CD14-positive monocyte (primary cell): ENCODE data around the gene PCID2. TPM values are rescaled to one million over a fixed set of nuclear protein-coding genes. Genes with fewer than 3 reads are reported as not detected.
A peak's percentile ranks its signal among the peaks of the same experiment; 100 is the strongest.

Experiments used
- DNase-seq, 3 donors: peaks; one replicate each; pipeline ENCODE4 v3.0.0-alpha.2; 2011 to 2022
- H2AFZ ChIP-seq: 2 replicates; pipeline ENCODE4 v1.6.0; 2012; ENCODE audit warnings: mild to moderate bottlenecking, low read depth, low read length, inconsistent platforms; ENCODE audit not compliant: insufficient read depth, poor library complexity, severe bottlenecking
- H3K27ac ChIP-seq, 2 donors: 1 replicate in 1 of 2; 2 replicates in 1 of 2; pipeline ENCODE4 v1.5.1; 2012 to 2013; ENCODE audit warnings: low read length in 2 of 2, control low read depth in 1 of 2, inconsistent platforms in 1 of 2, low read depth in 1 of 2, mild to moderate bottlenecking in 1 of 2
- H3K27me3 ChIP-seq, 2 donors: one replicate each; pipeline versions ENCODE4 v1.6.0 to v1.6.1; 2011 to 2013; ENCODE audit warnings: low read length in 2 of 2; ENCODE audit not compliant: control insufficient read depth in 2 of 2, insufficient read depth in 2 of 2
- H3K36me3 ChIP-seq, 2 donors: replicated peaks in 1 of 2; 1 replicate in 1 of 2; 2 replicates in 1 of 2; pipeline versions ENCODE4 v1.5.1 to v1.6.1; 2012 to 2013; ENCODE audit warnings: low read length in 2 of 2, control low read depth in 1 of 2, inconsistent platforms in 1 of 2, mild to moderate bottlenecking in 1 of 2; ENCODE audit not compliant: insufficient read depth in 2 of 2, control insufficient read depth in 1 of 2
- H3K4me1 ChIP-seq, 2 donors: 1 replicate in 1 of 2; 2 replicates in 1 of 2; pipeline versions ENCODE4 v1.5.1 to v1.6.1; 2012 to 2013; ENCODE audit warnings: low read length in 2 of 2, control low read depth in 1 of 2, inconsistent platforms in 1 of 2, mild to moderate bottlenecking in 1 of 2, moderate library complexity in 1 of 2; ENCODE audit not compliant: insufficient read depth in 2 of 2, control insufficient read depth in 1 of 2
- H3K4me2 ChIP-seq: replicated peaks from 2 replicates; pipeline ENCODE3; 2012; ENCODE audit warnings: low read length, moderate library complexity, mild to moderate bottlenecking; ENCODE audit not compliant: poor library complexity, severe bottlenecking; ENCODE audit errors: extremely low read depth
- H3K4me3 ChIP-seq, 3 experiments: fragments of 200-600 bp in 1 of 3; sonication (generic) in 1 of 3; replicated peaks in 1 of 3; 1 replicate in 2 of 3; 2 replicates in 1 of 3; pipeline ENCODE4 v1.5.1; 2011 to 2013; ENCODE audit warnings: low read length in 3 of 3, mild to moderate bottlenecking in 3 of 3, control low read depth in 2 of 3, low read depth in 2 of 3, inconsistent platforms in 1 of 3, moderate library complexity in 1 of 3
- H3K79me2 ChIP-seq: 2 replicates; pipeline ENCODE4 v1.6.0; 2012; ENCODE audit warnings: mild to moderate bottlenecking, control low read depth, inconsistent platforms, low read length, moderate library complexity; ENCODE audit not compliant: insufficient read depth
- H3K9ac ChIP-seq: 2 replicates; pipeline ENCODE4 v1.6.0; 2017; ENCODE audit warnings: low read length, mild to moderate bottlenecking; ENCODE audit not compliant: insufficient read depth, poor library complexity, severe bottlenecking
- H3K9me3 ChIP-seq, 2 donors: replicated peaks in 1 of 2; 1 replicate in 1 of 2; 2 replicates in 1 of 2; pipeline versions ENCODE4 v1.5.1 to v1.6.1; 2012 to 2013; ENCODE audit warnings: low read length in 2 of 2, control low read depth in 1 of 2; ENCODE audit not compliant: control insufficient read depth in 1 of 2, insufficient read depth in 1 of 2
- H4K20me1 ChIP-seq: 2 replicates; pipeline ENCODE4 v1.6.0; 2012; ENCODE audit warnings: mild to moderate bottlenecking, low read length, control low read depth, moderate library complexity; ENCODE audit not compliant: insufficient read depth
- H3K27ac Mint-ChIP-seq, 7 donors: one replicate each; pipeline ENCODE4 v1.8.0; 2020; ENCODE audit warnings: mild to moderate bottlenecking in 7 of 7, mixed read lengths in 7 of 7, moderate library complexity in 6 of 7, inconsistent platforms in 2 of 7
- H3K27me3 Mint-ChIP-seq, 3 donors: one replicate each; pipeline ENCODE4 v1.8.0; 2021 to 2022; ENCODE audit warnings: low read depth in 3 of 3, mild to moderate bottlenecking in 3 of 3, mixed read lengths in 3 of 3, moderate library complexity in 3 of 3, inconsistent platforms in 1 of 3
- H3K36me3 Mint-ChIP-seq, 2 donors: one replicate each; pipeline ENCODE4 v1.8.0; 2020; ENCODE audit warnings: mixed read lengths in 2 of 2, inconsistent platforms in 1 of 2, mild to moderate bottlenecking in 1 of 2
- H3K4me1 Mint-ChIP-seq: one replicate; pipeline ENCODE4 v1.8.0; 2020; ENCODE audit warnings: mild to moderate bottlenecking, mixed read lengths
- H3K4me3 Mint-ChIP-seq, 2 donors: one replicate each; pipeline ENCODE4 v1.8.0; 2020; ENCODE audit warnings: mild to moderate bottlenecking in 2 of 2, mixed read lengths in 2 of 2, moderate library complexity in 1 of 2
- H3K9me3 Mint-ChIP-seq, 7 donors: one replicate each; pipeline ENCODE4 v1.8.0; 2020 to 2022; ENCODE audit warnings: mixed read lengths in 7 of 7, mild to moderate bottlenecking in 6 of 7, moderate library complexity in 6 of 7, inconsistent platforms in 2 of 7
- CTCF ChIP-seq: fragments of 200-600 bp; IDR thresholded peaks from one replicate; pipeline ENCODE4 v1.8.0; 2022; ENCODE audit warnings: antibody characterized with exemption, mild to moderate bottlenecking
- WGBS: methylation state at CpG from one replicate; pipeline ENCODE4 v1.1.5; 2013; ENCODE audit warnings: missing lambda C conversion rate; ENCODE audit not compliant: insufficient coverage; 5-methylcytosine and 5-hydroxymethylcytosine counted together
- intact Hi-C, 2 donors: fragments of 100-400 bp; cut with micrococcal nuclease; formaldehyde crosslinking; loops; one replicate each; pipeline versions ENCODE4 v1.15.0 to v1.15.1; 2023
- polyA plus RNA-seq, 3 donors: library from polyadenylated mRNA; depleted of rRNA in 1 of 3; unstranded in 2 of 3; stranded (reverse) in 1 of 3; fragments of 300-500 nt in 2 of 3; fragments of >200 nt in 1 of 3; fragmentation: Illumina TruSeq in 2 of 3; gene quantifications; 1 replicate in 2 of 3; 2 replicates in 1 of 3; pipeline ENCODE4 v1.2.3, GENCODE V29; 2012 to 2021

Gene PCID2
- polyA plus RNA-seq, 3 donors = 31.5 to 39.8 (median 34.2) TPM

DNA sequence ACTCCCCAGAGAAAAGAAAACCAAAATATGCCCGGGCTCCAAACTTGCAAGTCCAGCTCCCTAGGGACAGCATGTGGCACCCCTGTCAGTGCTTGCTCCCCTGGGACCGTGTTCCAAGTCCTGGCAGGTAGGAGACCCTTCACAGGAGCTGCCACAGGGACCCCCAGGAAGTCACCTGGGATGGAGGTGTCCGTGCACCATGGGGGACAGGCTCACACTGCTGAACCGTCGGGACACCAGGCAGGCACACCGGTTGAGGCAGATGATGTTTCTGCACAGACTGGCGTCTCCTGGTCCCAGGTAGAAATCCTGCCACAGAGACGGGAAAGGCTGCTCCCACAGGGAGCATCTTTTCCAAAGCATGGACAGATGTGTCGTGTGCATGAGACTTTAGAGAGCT is 61.7 kb downstream of the PCID2 start:
- 98% methylated on average over 8 of the region's 9 CpGs for whole genome bisulfite sequencing

GRCh38 chr13:113145911-113146598 is 62.4 kb downstream of the PCID2 start:
- no peaks in the 10 kb centered on the region for H3K4me1 ChIP-seq
- Mint-ChIP-seq H3K4me3 (no peak overlapping the region), H3K9me3 (peaks cover 2 to 9% (median 5%) of the 10 kb centered on the region in 7 donors), H3K4me1 (no peaks in the 10 kb centered on the region), H3K27me3 (peaks cover 7 to 13% (median 11%) of the 10 kb centered on the region in 3 donors), H3K27ac (peak overlapping the region in 1 of 7 donors; percentile 21), H3K36me3 (no peaks in the 10 kb centered on the region)
- intact Hi-C loops = no loop called here
- H4K20me1 ChIP-seq = no peaks in the 10 kb centered on the region
- no peaks in the 10 kb centered on the region for H3K9me3 ChIP-seq
- H3K36me3 ChIP-seq = no peaks in the 10 kb centered on the region
- H3K79me2 ChIP-seq = no peaks in the 10 kb centered on the region
- no peak overlapping the region for H3K4me3 ChIP-seq
- no peak overlapping the region for H2AFZ ChIP-seq
- TF ChIP-seq CTCF = no peak
- DNase-seq = no peak
- no peak overlapping the region for H3K4me2 ChIP-seq
- peaks cover 0 to 5% of the 10 kb centered on the region in 2 donors for H3K27me3 ChIP-seq
- no peak overlapping the region for H3K9ac ChIP-seq
- WGBS = 91% methylated on average over 11 of the region's 15 CpGs
- H3K27ac ChIP-seq = no peak overlapping the region

More for the DNA sequence above, 61.7 kb downstream of the PCID2 start:
- Histone ChIP-seq H3K36me3 (no peaks in the 10 kb centered on the region), H3K79me2 (no peaks in the 10 kb centered on the region), H3K9me3 (no peaks in the 10 kb centered on the region), H2AFZ (no peak overlapping the region), H3K4me2 (no peak overlapping the region), H3K9ac (no peak overlapping the region), H3K4me1 (no peaks in the 10 kb centered on the region), H3K4me3 (no peak overlapping the region), H3K27ac (no peak overlapping the region), H4K20me1 (no peaks in the 10 kb centered on the region), H3K27me3 (peaks cover 0 to 11% of the 10 kb centered on the region in 2 donors)
- DNase-seq = no peak
- peaks cover under 1% of the 10 kb centered on the region for H3K4me1 Mint-ChIP-seq
- TF ChIP-seq CTCF = no peak
- no peak overlapping the region for H3K4me3 Mint-ChIP-seq
- peak overlapping the region in 2 of 7 donors; percentile 43 to 62 for H3K27ac Mint-ChIP-seq
- H3K27me3 Mint-ChIP-seq = peaks cover 11 to 18% (median 17%) of the 10 kb centered on the region in 3 donors
- intact Hi-C loops = no loop called here
- H3K9me3 Mint-ChIP-seq = peaks cover 2 to 9% (median 5%) of the 10 kb centered on the region in 7 donors
- H3K36me3 Mint-ChIP-seq = no peaks in the 10 kb centered on the region
